K562 (cell line): ENCODE measurements around the gene PRDM4. TPM values are rescaled to one million over a fixed set of nuclear protein-coding genes. Genes with fewer than 3 reads are reported as not detected.

ENCODE experiments used
- ATAC-seq: fragments of 200-7000 bp; cut with Tn5 transposase; 3 replicates; pipeline ENCODE4 v1.9.1; 2020; ENCODE audit warnings: moderate library complexity
- BruUV-seq: library from RNA; stranded (reverse); fragments of 400-500 nt; replicated peaks from 2 replicates; lab custom pipeline; 2021; lab: Mats Ljungman, UMichigan
- CTCF ChIA-PET: fragments of 300-600 bp; formaldehyde crosslinking; extraction: SDS; loops from one replicate; lab custom pipeline; 2021; ENCODE audit warnings: low intra/inter-chr PET ratio; lab: Yijun Ruan, JAX
- POLR2A ChIA-PET: fragments of 300-600, 350-650 bp; sonication (Branson Sonifier 250); formaldehyde crosslinking; extraction: SDS; loops from one replicate; lab custom pipeline; 2021; ENCODE audit warnings: antibody characterized with exemption, inconsistent platforms; lab: Yijun Ruan, JAX
- DNase-seq, 4 experiments: peaks; one replicate each; pipeline versions ENCODE4 v3.0.0 to v3.0.0-alpha.2; 2011 to 2018; ENCODE audit warnings: low spot score in 3 of 4, mixed read lengths in 3 of 4; ENCODE audit errors: extremely low read depth in 1 of 4
- FAIRE-seq: peaks from 2 replicates; lab custom pipeline; 2011; peaks lifted over from hg19 to GRCh38; lab: Jason Lieb, UNC
- H2AFZ ChIP-seq: 2 replicates; pipeline ENCODE4 v1.6.0; 2011; ENCODE audit warnings: low read depth, low read length, control low read depth, inconsistent platforms
- H3K27ac ChIP-seq: fragments of 200-600 bp; 3 replicates; pipeline ENCODE4 v1.8.0; 2011; ENCODE audit warnings: low read depth, mild to moderate bottlenecking, control low read depth, inconsistent platforms, low read length, moderate library complexity, mixed read lengths; ENCODE audit errors: extremely low read depth
- H3K27me3 ChIP-seq, 2 experiments: fragments of 300-600 bp in 1 of 2; 2 replicates in 1 of 2; 3 replicates in 1 of 2; pipeline versions ENCODE4 v1.6.0 to v1.8.0; 2011; ENCODE audit warnings: inconsistent platforms in 2 of 2, low read length in 2 of 2, mild to moderate bottlenecking in 1 of 2, mixed read lengths in 1 of 2, moderate library complexity in 1 of 2; ENCODE audit not compliant: control insufficient read depth in 2 of 2, insufficient read depth in 2 of 2
- H3K36me3 ChIP-seq: fragments of 300-600 bp; 3 replicates; pipeline ENCODE4 v1.8.0; 2011; ENCODE audit warnings: mild to moderate bottlenecking, low read length, inconsistent platforms; ENCODE audit not compliant: control insufficient read depth, insufficient read depth
- H3K4me1 ChIP-seq, 2 experiments: fragments of 200-600 bp in 1 of 2; replicated peaks in 1 of 2; 2 replicates in 1 of 2; 3 replicates in 1 of 2; pipeline versions ENCODE4 v1.5.1 to v1.8.0; 2011; ENCODE audit warnings: inconsistent platforms in 2 of 2, low read length in 2 of 2, mild to moderate bottlenecking in 1 of 2, mixed read lengths in 1 of 2, moderate library complexity in 1 of 2; ENCODE audit not compliant: control insufficient read depth in 2 of 2, insufficient read depth in 2 of 2
- H3K4me2 ChIP-seq: 2 replicates; pipeline ENCODE4 v1.6.1; 2011; ENCODE audit warnings: low read length, control low read depth, inconsistent platforms, mixed read lengths; ENCODE audit not compliant: insufficient read depth
- H3K4me3 ChIP-seq: fragments of 200-600 bp; sonication (generic), shearing (Covaris generic); 2 replicates; pipeline ENCODE4 v1.5.1; 2016; ENCODE audit warnings: control low read depth, inconsistent platforms
- H3K79me2 ChIP-seq: fragments of 200-600 bp; 3 replicates; pipeline ENCODE4 v1.8.0; 2011; ENCODE audit warnings: low read length, inconsistent platforms; ENCODE audit not compliant: control insufficient read depth, insufficient read depth
- H3K9ac ChIP-seq, 2 experiments: 2 replicates each; pipeline versions ENCODE4 v1.6.0 to v1.6.1; 2011; ENCODE audit warnings: low read depth in 2 of 2, low read length in 2 of 2, control low read depth in 1 of 2, inconsistent platforms in 1 of 2, mild to moderate bottlenecking in 1 of 2, mixed read lengths in 1 of 2; ENCODE audit not compliant: insufficient read depth in 1 of 2
- H3K9me1 ChIP-seq: one replicate; pipeline ENCODE4 v1.6.0; 2011; ENCODE audit warnings: inconsistent platforms, mild to moderate bottlenecking, low read length, moderate library complexity; ENCODE audit not compliant: control insufficient read depth, insufficient read depth
- H3K9me3 ChIP-seq: replicated peaks from 2 replicates; pipeline ENCODE4 v1.5.1; 2011; ENCODE audit warnings: low read depth, low read length, inconsistent platforms; ENCODE audit not compliant: control insufficient read depth, insufficient read depth
- H4K20me1 ChIP-seq: replicated peaks from 2 replicates; pipeline ENCODE4 v1.6.1; 2011; ENCODE audit warnings: low read length, inconsistent platforms, mixed read lengths; ENCODE audit not compliant: control insufficient read depth, insufficient read depth
- CBX3 ChIP-seq, 2 experiments: IDR thresholded peaks; 1 replicate in 1 of 2; 2 replicates in 1 of 2; pipeline ENCODE4 v1.6.1; 2012; ENCODE audit warnings: inconsistent platforms in 2 of 2, low read length in 2 of 2, borderline replicate concordance in 1 of 2, control low read depth in 1 of 2
- ELF2 ChIP-seq: fragments of 250-450 bp; sonication (Bioruptor Pico); IDR thresholded peaks from 2 replicates; pipeline ENCODE4 v1.5.0; 2021; ENCODE audit warnings: mild to moderate bottlenecking
- GATAD2A ChIP-seq: fragments of 450-650 bp; IDR thresholded peaks from 2 replicates; pipeline ENCODE4 v1.6.1; 2017
- HNRNPL ChIP-seq: fragments of 200-400 bp; formaldehyde crosslinking; IDR thresholded peaks from 2 replicates; pipeline ENCODE4 v1.6.1; 2017; ENCODE audit warnings: low read depth, mild to moderate bottlenecking, low read length
- JUN ChIP-seq, 2 experiments: sonication (generic) in 1 of 2; formaldehyde crosslinking in 1 of 2; IDR thresholded peaks; 2 replicates each; pipeline versions ENCODE4 v1.6.1 to v1.8.0; 2012 to 2022; ENCODE audit warnings: borderline replicate concordance in 2 of 2, mild to moderate bottlenecking in 2 of 2, improper control_type of control experiment in 1 of 2, low read depth in 1 of 2, low read length in 1 of 2, missing genetic modification reagents in 1 of 2
- KDM2B ChIP-seq: fragments of 250-450 bp; sonication (Bioruptor Pico); IDR thresholded peaks from 2 replicates; pipeline ENCODE4 v1.8.0; 2021; ENCODE audit warnings: mild to moderate bottlenecking, moderate library complexity
- KLF10 ChIP-seq: fragments of 250-450 bp; sonication (Bioruptor Pico); IDR thresholded peaks from 2 replicates; pipeline ENCODE4 v1.6.1; 2021; ENCODE audit warnings: matching md5 sums
- MEF2D ChIP-seq: conservative IDR thresholded peaks from 2 replicates; pipeline ENCODE4 v1.6.1; 2016; ENCODE audit warnings: low read depth, missing genetic modification characterization, missing compliant biosample characterization
- RFX1 ChIP-seq: fragments of 450-650 bp; IDR thresholded peaks from 2 replicates; pipeline ENCODE4 v1.6.1; 2016; ENCODE audit warnings: mild to moderate bottlenecking, moderate library complexity
- SNIP1 ChIP-seq: fragments of 450-650 bp; IDR thresholded peaks from 2 replicates; pipeline ENCODE4 v1.7.1; 2017; ENCODE audit warnings: low read depth, mild to moderate bottlenecking
- XRCC3 ChIP-seq: fragments of 450-650 bp; IDR thresholded peaks from 2 replicates; pipeline ENCODE4 v1.6.1; 2017; ENCODE audit warnings: mild to moderate bottlenecking, moderate library complexity
- ZKSCAN8 ChIP-seq: fragments of 200-800 bp; sonication (Bioruptor generic); IDR thresholded peaks from 2 replicates; pipeline ENCODE4 v1.6.1; 2016; ENCODE audit warnings: missing genetic modification characterization, missing compliant biosample characterization
- ZNF551 ChIP-seq: fragments of 250-450 bp; sonication (Bioruptor Pico); IDR thresholded peaks from 2 replicates; pipeline ENCODE4 v1.5.0; 2021; ENCODE audit warnings: mild to moderate bottlenecking, moderate library complexity
- ZNF766 ChIP-seq: fragments of 200-800 bp; sonication (Bioruptor generic); conservative IDR thresholded peaks from 2 replicates; pipeline ENCODE4 v1.6.1; 2016; ENCODE audit warnings: missing genetic modification characterization, missing compliant biosample characterization
- WGBS: fragments of 100-300 bp; shearing (Covaris generic); methylation state at CpG from one replicate; pipeline ENCODE4 v1.1.6; 2016; ENCODE audit warnings: low coverage, mixed read lengths; ENCODE audit not compliant: insufficient coverage; ENCODE audit errors: missing lambda C conversion rate; 5-methylcytosine and 5-hydroxymethylcytosine counted together
- in situ Hi-C: fragments of 300-500 bp; cut with MboI; formaldehyde crosslinking; loops from 4 replicates; pipeline ENCODE4 v1.15.0; 2018; ENCODE audit warnings: inconsistent platforms, mixed read lengths
- intact Hi-C: fragments of 100-400 bp; cut with micrococcal nuclease; formaldehyde crosslinking; loops from 2 replicates; pipeline ENCODE4 v1.14.2; 2022
- polyA plus RNA-seq, 8 experiments: library from polyadenylated mRNA; depleted of rRNA in 4 of 8; stranded (reverse) in 5 of 8; unstranded in 3 of 8; fragments of >200 nt; fragmentation: Nextera tagmentation in 2 of 8; fragmentation: Illumina TruSeq in 1 of 8; extraction: Ambion mirVana in 2 of 8; extraction: Trizol in 1 of 8; gene quantifications; 2 replicates each; pipeline versions ENCODE4 v1.2.1 to v1.2.3, GENCODE V29; 2011 to 2014; ENCODE audit warnings: inconsistent platforms in 1 of 8, missing spikeins in 1 of 8
- total RNA-seq, 7 experiments: library from RNA; depleted of rRNA in 6 of 7; stranded (reverse); fragments of >200 nt in 6 of 7; fragmentation: Illumina TruSeq in 2 of 7; extraction: Trizol in 2 of 7; gene quantifications; 2 replicates each; pipeline versions ENCODE4 v1.2.1 to v1.2.3, GENCODE V29; 2011 to 2021; ENCODE audit warnings: low replicate concordance in 1 of 7
- TF ChIP-seq, protein P1 (sequence below): fragments of 250-450 bp; sonication (Bioruptor Pico); IDR thresholded peaks from 2 replicates; pipeline ENCODE4 v1.8.0; 2022; ENCODE audit warnings: moderate library complexity, mild to moderate bottlenecking, inconsistent platforms
- TF ChIP-seq, protein P2 (sequence below): fragments of 450-650 bp; IDR thresholded peaks from 2 replicates; pipeline ENCODE4 v1.7.1; 2018; ENCODE audit warnings: mild to moderate bottlenecking, low read depth; ENCODE audit not compliant: partially characterized antibody
- TF ChIP-seq, protein P3 (sequence below): sonication (generic); formaldehyde crosslinking; IDR thresholded peaks from 2 replicates; pipeline ENCODE4 v1.8.0; 2022; ENCODE audit warnings: mild to moderate bottlenecking, missing genetic modification reagents, borderline replicate concordance
- TF ChIP-seq, protein P4 (sequence below): fragments of 250-450 bp; sonication (Bioruptor Pico); IDR thresholded peaks from 2 replicates; pipeline ENCODE4 v1.8.0; 2021; ENCODE audit warnings: moderate library complexity, mild to moderate bottlenecking, inconsistent platforms

The PRDM4 gene
- total and polyA plus RNA-seq, 9 of the 15 experiments (the other 6 are each of a cell fraction or from before 2014, with no cell fraction given): 5.9 to 26.0 (median 20.0) TPM

DNA sequence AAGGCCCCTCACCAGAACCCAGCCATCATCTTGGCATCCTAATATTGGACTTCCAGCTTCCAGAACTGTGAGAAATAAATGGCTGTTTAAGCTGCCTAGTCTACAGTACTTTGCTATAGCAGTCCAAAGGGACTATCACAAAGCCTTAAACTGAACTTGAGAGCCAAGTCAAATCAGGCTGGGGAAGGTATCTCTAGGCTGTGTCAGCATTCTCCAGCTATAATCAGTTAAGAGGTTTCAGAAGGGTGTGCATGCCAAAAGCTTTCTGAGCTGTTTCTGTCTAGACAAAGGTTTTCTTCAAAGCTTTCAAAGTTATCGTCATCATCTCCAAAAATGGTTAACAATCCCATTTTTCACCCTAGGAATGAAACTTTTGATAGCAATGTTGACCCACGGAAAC lies 21.1 kb upstream of the PRDM4 start:
- CTCF ChIA-PET: no interaction called here
- Histone ChIP-seq H3K9me3 (no peaks in the 10 kb centered on the region), H3K9ac (no peak overlapping the region), H4K20me1 (no peaks in the 10 kb centered on the region), H3K36me3 (no peaks in the 10 kb centered on the region), H2AFZ (no peak overlapping the region), H3K4me3 (no peak overlapping the region), H3K27ac (no peak overlapping the region), H3K79me2 (no peaks in the 10 kb centered on the region), H3K4me1 (no peaks in the 10 kb centered on the region), H3K9me1 (no peaks in the 10 kb centered on the region), H3K4me2 (no peak overlapping the region), H3K27me3 (peaks cover 8 to 15% of the 10 kb centered on the region in 2 experiments; a peak in 4 of 5 replicates)
- 0% methylated on average over 2 of the region's 2 CpGs for WGBS
- BruUV-seq: no TSS peak
- POLR2A ChIA-PET: interaction anchor here (0.7 to 0.8 kb wide), 2 partner anchors 8 to 505 kb away, joined by 3 read pairs; no protein-coding TSS in a partner anchor
- ATAC-seq (no peak), DNase-seq (no peak), FAIRE-seq (no peak)
- intact Hi-C loops: no loop called here
- in situ Hi-C loops: no loop called here
- TF ChIP-seq ZNF551 (CRISPR knock-in tag): no peak
- TF ChIP-seq, protein P1, sequence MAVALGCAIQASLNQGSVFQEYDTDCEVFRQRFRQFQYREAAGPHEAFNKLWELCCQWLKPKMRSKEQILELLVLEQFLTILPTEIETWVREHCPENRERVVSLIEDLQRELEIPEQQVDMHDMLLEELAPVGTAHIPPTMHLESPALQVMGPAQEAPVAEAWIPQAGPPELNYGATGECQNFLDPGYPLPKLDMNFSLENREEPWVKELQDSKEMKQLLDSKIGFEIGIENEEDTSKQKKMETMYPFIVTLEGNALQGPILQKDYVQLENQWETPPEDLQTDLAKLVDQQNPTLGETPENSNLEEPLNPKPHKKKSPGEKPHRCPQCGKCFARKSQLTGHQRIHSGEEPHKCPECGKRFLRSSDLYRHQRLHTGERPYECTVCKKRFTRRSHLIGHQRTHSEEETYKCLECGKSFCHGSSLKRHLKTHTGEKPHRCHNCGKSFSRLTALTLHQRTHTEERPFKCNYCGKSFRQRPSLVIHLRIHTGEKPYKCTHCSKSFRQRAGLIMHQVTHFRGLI: no peak
- TF ChIP-seq XRCC3: no peak
- no peak for TF ChIP-seq KLF10 (CRISPR knock-in tag)
- TF ChIP-seq MEF2D (tag): no peak
- TF ChIP-seq, protein P2, sequence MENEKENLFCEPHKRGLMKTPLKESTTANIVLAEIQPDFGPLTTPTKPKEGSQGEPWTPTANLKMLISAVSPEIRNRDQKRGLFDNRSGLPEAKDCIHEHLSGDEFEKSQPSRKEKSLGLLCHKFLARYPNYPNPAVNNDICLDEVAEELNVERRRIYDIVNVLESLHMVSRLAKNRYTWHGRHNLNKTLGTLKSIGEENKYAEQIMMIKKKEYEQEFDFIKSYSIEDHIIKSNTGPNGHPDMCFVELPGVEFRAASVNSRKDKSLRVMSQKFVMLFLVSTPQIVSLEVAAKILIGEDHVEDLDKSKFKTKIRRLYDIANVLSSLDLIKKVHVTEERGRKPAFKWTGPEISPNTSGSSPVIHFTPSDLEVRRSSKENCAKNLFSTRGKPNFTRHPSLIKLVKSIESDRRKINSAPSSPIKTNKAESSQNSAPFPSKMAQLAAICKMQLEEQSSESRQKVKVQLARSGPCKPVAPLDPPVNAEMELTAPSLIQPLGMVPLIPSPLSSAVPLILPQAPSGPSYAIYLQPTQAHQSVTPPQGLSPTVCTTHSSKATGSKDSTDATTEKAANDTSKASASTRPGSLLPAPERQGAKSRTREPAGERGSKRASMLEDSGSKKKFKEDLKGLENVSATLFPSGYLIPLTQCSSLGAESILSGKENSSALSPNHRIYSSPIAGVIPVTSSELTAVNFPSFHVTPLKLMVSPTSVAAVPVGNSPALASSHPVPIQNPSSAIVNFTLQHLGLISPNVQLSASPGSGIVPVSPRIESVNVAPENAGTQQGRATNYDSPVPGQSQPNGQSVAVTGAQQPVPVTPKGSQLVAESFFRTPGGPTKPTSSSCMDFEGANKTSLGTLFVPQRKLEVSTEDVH: no peak
- no peak for TF ChIP-seq GATAD2A
- TF ChIP-seq RFX1: no peak
- TF ChIP-seq ELF2 (CRISPR knock-in tag): no peak
- no peak for TF ChIP-seq ZKSCAN8 (CRISPR knock-in tag)
- TF ChIP-seq KDM2B: no peak
- TF ChIP-seq ZNF766 (CRISPR knock-in tag): no peak
- TF ChIP-seq JUN (IDR thresholded peaks at IDR 0.05; ENCODE audit: borderline replicate concordance, low read depth, low read length): no peak
- TF ChIP-seq JUN (CRISPR knock-in tag; IDR thresholded peaks at IDR 0.05; ENCODE audit: borderline replicate concordance): no peak
- TF ChIP-seq, protein P3, sequence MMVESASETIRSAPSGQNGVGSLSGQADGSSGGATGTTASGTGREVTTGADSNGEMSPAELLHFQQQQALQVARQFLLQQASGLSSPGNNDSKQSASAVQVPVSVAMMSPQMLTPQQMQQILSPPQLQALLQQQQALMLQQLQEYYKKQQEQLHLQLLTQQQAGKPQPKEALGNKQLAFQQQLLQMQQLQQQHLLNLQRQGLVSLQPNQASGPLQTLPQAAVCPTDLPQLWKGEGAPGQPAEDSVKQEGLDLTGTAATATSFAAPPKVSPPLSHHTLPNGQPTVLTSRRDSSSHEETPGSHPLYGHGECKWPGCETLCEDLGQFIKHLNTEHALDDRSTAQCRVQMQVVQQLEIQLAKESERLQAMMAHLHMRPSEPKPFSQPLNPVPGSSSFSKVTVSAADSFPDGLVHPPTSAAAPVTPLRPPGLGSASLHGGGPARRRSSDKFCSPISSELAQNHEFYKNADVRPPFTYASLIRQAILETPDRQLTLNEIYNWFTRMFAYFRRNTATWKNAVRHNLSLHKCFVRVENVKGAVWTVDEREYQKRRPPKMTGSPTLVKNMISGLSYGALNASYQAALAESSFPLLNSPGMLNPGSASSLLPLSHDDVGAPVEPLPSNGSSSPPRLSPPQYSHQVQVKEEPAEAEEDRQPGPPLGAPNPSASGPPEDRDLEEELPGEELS: no peak
- TF ChIP-seq, protein P4, sequence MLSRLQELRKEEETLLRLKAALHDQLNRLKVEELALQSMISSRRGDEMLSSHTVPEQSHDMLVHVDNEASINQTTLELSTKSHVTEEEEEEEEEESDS (CRISPR knock-in tag): no peak
- no peak for TF ChIP-seq CBX3 (IDR thresholded peaks at IDR 0.05; ENCODE audit: borderline replicate concordance in 1 of 2, low read length in 2 of 2)
- no peak for TF ChIP-seq SNIP1
- TF ChIP-seq HNRNPL: no peak
